SK-MEL-5 (cell line): ENCODE results near the gene ZNF611. TPM values are rescaled to one million over a fixed set of nuclear protein-coding genes. Genes with fewer than 3 reads are reported as not detected.
"Not testable (repeated sequence)": the region's sequence is repeated elsewhere in the genome, so short reads cannot be mapped to it uniquely, and the experiment has no call there.

ENCODE experiments used
- DNase-seq: peaks from one replicate; pipeline ENCODE4 v3.0.0-alpha.2; 2016; ENCODE audit warnings: low read depth, low spot score
- in situ Hi-C: cut with HindIII; loops from 2 replicates; pipeline ENCODE4 v1.10.0; 2016; ENCODE audit warnings: low sequenced_read_pairs, high pct_unique_total_duplicates, low pct_unique_long_range_greater_than_20kb
- total RNA-seq: library from RNA; depleted of rRNA; stranded (reverse); fragments of >200 nt; shearing (Covaris generic); gene quantifications from 2 replicates; pipeline ENCODE4 v1.2.3, GENCODE V29; 2014

ZNF611 gene
- total RNA-seq, 1 experiment from 2014 or later: 4.9 TPM

- no peak for DNase-seq
- in situ Hi-C loops: no loop called here
Measured at GRCh38 chr19:52691215-52691610, 43.6 kb downstream of the ZNF611 start.

GRCh38 chr19:52690369-52691214, 44.3 kb downstream of the ZNF611 start:
- in situ Hi-C loops: no loop called here
- DNase-seq: peak; percentile 30

GRCh38 chr19:52689843-52690368, 44.9 kb downstream of the ZNF611 start:
- in situ Hi-C loops: no loop called here
- DNase-seq: no peak

DNA sequence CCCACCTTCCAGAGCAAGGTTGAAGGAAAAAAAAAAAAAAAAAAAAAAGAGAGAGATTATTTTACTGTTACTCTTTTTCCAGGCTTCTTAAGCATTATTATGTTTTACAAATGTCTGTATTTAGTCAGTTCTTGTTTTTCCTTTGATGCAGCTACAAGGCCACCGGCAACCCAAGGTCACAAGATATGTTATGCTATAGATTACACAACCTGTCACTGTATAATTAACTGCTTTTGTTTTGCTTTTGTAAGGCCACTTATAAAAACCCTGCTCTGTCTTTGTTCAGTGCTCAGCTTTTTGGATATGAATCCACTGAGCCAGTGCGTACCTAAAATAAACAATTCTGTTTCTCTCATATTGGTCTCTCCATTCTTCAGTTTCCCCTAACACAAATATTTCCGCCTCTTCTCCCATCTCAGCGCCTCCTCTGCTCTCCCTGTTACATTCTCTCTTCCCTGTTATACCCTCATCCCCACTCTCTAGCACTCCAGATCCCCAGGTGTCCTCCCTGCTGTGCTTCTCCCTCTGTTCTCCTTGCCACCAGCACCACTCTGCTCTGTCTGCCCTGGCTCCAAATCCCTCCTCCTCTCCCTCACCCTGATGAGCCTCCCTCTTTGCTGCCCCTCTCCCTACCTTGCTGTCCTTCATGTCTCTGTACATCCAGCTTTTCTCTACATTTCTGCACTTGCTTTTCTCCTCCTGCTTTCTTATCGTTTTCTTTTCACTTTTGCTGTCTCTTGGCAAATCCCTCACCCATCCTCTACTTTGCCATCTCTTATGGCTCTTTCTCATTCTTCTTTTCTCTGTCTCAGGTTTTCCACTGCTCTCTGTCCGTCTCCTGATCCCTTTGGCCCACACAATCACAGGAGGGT, 45.7 kb downstream of the ZNF611 start:
- in situ Hi-C loops, DNase-seq: not testable (repeated sequence)

DNA sequence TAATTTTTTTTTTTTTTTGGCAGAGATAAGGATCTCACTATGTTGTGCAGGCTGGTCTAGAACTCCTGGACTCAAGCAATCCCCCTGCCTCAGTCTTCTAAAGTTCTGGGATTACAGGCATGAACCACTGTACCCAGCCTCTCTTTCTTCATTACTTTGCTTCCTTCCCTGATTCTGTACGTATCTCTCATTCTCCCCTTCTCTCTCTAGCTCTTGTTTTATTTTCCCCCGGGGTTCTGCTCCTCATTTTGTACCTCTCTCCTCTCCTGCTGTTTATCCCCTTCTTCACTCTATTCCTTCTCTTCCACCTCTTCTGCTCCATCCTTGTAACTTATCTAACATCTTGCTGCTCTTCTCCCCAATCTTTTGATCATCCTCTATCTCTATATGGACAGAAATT, 46.5 kb downstream of the ZNF611 start:
- in situ Hi-C loops: no loop called here

DNA sequence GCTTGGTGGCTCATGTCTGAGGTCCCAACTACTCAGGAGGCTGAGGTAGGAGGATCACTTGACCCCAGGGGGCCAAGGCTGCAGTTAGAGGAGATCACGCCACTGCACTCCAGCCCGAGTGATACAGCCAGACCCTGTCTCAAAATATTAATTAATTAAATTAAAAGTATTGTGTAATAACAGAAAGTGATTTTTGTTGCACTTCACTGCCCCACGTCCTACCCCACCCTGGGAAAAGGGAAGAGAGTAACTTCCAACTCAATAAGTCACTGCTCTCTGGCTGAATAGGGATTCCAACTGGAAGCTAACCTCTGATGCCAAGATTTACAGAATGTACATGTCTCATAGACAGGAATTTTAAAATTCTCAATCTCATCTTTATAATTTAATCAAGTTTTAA, 47.2 kb downstream of the ZNF611 start:
- in situ Hi-C loops: no loop called here
- DNase-seq: no peak

More for the DNA sequence above, 46.5 kb downstream of the ZNF611 start:
- no peak for DNase-seq

DNA sequence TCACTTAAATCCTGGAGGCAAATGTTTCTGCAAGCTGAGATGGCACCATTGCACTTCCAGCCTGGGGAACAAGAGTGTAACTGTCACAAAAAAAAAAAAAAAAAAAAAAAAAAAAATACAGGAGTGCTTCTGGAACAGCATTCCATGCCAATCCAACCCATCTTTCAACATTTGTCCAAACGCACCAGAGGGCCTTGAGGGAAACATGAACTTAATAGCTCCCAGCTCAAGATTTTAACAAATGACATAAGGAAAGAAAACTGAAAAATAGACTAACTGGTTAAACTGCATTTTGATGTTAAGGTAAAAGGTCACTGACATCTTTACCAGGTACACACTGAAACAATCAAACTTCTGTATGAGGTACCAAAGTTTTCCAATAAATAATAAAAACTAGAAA, 49.0 kb downstream of the ZNF611 start:
- no peak for DNase-seq
- in situ Hi-C loops: no loop called here

DNA sequence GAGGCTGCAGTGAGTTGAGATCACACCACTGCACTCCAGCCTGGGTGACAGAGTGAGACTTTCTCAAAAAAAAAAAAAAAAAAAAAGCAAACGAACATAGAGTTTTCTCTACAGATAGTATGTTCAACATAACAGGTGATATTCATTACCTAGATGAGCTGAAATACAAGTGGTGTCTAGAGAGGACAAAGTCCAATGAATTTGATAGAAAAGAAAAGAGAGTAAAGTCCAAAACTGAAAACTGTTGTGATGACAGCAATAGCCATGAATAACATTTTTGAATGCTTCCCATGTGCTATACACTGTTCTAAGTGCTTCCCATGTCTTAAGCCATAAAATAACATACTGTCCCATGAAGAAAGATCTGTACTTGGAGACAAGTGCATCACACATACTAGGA, 53.6 kb downstream of the ZNF611 start:
- DNase-seq, in situ Hi-C loops: not testable (repeated sequence)

GRCh38 chr19:52679598-52679997, 55.2 kb downstream of the ZNF611 start:
- no peak for DNase-seq
- in situ Hi-C loops: no loop called here

- in situ Hi-C loops, DNase-seq: not testable (repeated sequence)
Measured at GRCh38 chr19:52675239-52675638, 59.6 kb downstream of the ZNF611 start.

DNA sequence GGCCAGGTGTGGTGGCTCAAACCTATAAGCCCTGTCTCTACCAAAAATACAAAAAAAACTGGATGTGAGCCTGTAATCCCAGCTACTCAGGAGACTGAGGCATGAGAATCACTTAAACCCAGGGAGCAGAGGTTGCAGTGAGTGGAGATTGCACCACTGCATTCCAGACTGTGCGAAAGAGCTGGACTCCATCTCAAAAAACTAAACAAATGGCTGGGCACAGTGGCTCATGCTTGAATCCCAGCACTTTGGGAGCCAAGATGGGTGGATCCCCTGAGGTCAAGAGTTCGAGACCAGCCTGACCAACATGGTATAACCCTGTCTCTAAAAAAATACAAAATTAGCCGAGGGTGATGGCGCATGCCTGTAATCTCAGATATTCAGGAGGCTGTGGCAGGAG, 61.8 kb downstream of the ZNF611 start:
- in situ Hi-C loops: no loop called here
- DNase-seq: no peak

DNA sequence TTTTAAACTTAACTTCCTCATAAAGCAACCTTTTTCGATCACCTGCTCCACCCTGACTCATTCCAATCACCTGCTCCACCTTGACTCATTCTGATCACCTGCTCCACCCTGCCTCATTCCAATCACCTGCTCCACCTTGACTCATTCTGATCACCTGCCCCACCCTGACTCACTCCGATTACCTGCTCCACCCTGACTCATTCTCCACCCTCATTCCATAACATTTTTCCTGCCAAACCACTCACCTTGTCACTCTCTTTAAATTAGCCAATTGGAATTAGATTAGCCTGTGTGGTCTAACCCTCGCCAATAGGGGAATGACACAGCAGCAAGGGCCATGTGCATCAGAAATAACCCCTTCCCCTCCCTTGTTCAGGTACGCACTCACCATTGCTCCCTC, 64.8 kb downstream of the ZNF611 start:
- DNase-seq: no peak
- in situ Hi-C loops: no loop called here

DNA sequence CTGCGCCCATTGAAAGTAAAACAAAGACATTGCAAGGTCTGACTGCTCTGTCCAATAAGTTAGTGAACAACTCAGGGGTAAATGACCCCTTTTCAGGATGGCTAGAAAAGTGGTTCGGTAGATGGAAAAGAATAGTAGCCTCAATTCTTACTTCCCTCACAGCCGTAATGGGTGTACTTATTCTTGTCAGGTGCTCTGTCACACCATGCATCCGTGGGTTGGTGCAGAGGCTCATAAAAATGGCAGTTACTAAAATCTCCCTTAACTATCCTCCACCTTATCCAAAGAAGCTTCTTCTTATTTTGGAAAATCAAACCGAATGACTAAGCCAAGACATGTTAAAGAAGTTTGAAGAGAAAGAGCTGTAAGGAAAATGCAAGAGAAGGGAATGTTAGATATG, 65.3 kb downstream of the ZNF611 start:
- in situ Hi-C loops: no loop called here
- DNase-seq: no peak

- in situ Hi-C loops: no loop called here
- no peak for DNase-seq
Measured at GRCh38 chr19:52667972-52668371, 66.9 kb downstream of the ZNF611 start.

DNA sequence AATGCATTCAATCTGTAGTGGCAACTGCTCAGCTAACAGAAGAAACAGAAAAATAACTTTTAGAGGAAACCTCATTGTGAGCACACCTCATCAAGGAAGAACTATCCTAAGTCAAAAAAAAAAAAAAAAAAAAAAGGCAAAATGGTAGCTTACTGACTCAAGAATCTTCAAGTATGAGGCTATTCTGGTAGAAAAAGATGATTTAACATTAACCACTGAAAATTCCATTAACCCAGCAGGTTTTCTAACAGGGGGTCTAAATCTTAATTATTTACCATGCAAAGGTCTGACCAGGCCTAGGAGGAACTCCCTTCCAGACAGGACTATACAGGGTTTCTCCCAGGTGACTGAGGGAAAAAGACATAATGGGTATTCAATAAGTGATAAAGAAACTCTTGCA, 68.3 kb downstream of the ZNF611 start:
- in situ Hi-C loops: no loop called here
- DNase-seq: no peak

GRCh38 chr19:52665529-52665928, 69.3 kb downstream of the ZNF611 start:
- in situ Hi-C loops: no loop called here
- no peak for DNase-seq

DNA sequence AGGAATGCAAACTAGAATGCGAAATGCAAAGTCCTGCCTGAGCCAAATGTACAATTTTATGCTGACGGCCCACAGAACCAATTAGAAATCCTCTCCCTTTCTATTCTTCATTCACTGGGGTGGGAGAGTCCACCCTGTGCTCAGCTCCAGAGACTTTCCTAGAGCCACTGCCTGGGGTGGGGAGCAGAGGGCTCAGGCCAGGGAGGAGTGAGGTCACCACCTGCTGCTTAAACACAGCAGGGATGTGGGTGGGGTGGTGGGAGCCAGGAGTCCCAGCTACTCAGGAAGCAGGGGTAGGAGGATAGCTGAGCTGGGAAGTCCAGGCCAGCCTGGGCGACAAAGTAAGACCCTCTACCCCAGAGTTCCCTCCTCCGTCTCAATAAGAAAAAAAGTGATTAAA, 69.8 kb downstream of the ZNF611 start:
- no peak for DNase-seq
- in situ Hi-C loops: no loop called here

- no peak for DNase-seq
- in situ Hi-C loops: no loop called here
Measured at GRCh38 chr19:52664461-52664860, 70.4 kb downstream of the ZNF611 start.
